Activated CD8-positive, alpha-beta memory T cell treated with anti-CD3 and anti-CD28 coated beads, Interleukin-2, amount 50 U/mL, for 4 hours (primary cell): ENCODE data around the gene CCDC18.
"Not testable (repeated sequence)": the region's sequence is repeated elsewhere in the genome, so short reads cannot be mapped to it uniquely, and the experiment has no call there.

Experiments
- DNase-seq: peaks from one replicate; pipeline ENCODE4 v3.0.0-alpha.2; 2020

CCDC18 gene, protein sequence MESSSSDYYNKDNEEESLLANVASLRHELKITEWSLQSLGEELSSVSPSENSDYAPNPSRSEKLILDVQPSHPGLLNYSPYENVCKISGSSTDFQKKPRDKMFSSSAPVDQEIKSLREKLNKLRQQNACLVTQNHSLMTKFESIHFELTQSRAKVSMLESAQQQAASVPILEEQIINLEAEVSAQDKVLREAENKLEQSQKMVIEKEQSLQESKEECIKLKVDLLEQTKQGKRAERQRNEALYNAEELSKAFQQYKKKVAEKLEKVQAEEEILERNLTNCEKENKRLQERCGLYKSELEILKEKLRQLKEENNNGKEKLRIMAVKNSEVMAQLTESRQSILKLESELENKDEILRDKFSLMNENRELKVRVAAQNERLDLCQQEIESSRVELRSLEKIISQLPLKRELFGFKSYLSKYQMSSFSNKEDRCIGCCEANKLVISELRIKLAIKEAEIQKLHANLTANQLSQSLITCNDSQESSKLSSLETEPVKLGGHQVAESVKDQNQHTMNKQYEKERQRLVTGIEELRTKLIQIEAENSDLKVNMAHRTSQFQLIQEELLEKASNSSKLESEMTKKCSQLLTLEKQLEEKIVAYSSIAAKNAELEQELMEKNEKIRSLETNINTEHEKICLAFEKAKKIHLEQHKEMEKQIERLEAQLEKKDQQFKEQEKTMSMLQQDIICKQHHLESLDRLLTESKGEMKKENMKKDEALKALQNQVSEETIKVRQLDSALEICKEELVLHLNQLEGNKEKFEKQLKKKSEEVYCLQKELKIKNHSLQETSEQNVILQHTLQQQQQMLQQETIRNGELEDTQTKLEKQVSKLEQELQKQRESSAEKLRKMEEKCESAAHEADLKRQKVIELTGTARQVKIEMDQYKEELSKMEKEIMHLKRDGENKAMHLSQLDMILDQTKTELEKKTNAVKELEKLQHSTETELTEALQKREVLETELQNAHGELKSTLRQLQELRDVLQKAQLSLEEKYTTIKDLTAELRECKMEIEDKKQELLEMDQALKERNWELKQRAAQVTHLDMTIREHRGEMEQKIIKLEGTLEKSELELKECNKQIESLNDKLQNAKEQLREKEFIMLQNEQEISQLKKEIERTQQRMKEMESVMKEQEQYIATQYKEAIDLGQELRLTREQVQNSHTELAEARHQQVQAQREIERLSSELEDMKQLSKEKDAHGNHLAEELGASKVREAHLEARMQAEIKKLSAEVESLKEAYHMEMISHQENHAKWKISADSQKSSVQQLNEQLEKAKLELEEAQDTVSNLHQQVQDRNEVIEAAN (N-terminal part only)

GRCh38 chr1:93180723-93181613 is at the start of gene CCDC18:
Gene CCDC18 (plus strand): TSS chr1:93180724. CDS start chr1:93183362, 2,638 bp downstream.
- peak; percentile 50 for DNase-seq

DNA sequence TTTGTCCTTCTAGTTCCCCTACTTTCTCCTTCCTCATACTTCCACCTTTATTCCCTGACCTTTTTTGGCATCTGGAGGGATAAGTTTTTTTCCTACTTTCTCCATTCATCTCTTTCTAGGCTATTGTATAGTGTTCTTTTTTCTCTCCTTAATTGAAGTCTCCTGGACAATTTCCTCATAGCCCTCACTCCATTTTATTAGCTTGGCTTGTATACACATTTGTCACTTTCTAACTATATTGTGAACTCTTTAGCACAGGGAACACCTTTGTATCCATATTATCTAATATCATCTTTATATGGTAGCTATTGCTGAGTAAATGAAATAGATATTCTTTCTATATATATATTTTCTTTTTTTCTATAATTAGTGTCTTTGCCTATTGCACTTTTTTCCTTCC is 47.9 kb upstream of the CCDC18 start:
- no peak for DNase-seq

DNA sequence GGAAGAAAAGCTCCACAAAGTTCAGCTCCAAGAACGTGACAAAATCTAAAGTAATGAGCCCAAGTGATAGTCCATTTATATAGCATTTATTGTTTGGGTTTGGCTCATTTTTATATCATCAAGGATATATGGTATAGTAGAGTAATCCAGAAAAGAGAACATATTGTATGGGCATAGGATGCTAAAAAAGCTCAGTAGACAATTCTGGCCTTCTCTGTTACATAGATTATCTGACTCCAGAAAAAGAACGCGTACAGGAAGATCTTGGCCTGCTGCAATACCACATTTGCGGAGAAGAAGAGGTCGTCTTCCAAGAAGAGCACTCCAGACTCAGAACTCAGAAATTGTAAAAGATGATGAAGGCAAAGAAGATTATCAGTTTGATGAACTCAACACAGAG is 44.1 kb upstream of the CCDC18 start:
- DNase-seq: no peak

DNA sequence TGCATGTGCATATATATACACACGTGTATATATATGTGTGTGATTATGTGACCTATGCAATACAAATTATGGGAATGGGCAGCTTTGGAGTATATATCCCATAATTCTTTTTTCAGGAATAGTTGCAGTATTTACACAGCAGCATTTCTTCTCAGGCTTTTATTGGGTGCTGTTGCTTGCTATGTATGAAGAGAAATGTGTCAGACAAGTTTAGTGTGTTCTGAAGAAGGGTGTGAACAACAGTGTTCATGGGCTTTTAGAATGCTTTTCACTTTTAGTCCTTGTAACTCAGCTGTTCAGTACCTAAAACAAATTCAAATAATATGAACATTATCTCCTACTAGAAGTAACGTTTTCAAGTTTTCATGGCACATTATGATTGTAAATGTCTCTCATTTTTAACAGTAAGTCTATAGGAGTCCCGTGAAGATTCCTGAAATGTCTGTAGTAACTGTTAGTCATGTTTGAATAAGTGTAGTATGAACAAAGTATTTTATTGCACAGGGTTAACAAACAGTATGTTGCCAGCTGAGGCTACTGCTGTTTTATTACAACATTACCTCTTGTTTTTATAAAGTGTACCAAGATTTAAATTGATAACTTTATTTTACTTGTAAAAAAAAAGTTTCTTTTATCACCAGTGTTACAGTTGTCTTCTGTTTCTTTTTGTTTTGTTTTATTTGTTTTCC is 42.8 kb upstream of the CCDC18 start:
- DNase-seq: no peak

DNA sequence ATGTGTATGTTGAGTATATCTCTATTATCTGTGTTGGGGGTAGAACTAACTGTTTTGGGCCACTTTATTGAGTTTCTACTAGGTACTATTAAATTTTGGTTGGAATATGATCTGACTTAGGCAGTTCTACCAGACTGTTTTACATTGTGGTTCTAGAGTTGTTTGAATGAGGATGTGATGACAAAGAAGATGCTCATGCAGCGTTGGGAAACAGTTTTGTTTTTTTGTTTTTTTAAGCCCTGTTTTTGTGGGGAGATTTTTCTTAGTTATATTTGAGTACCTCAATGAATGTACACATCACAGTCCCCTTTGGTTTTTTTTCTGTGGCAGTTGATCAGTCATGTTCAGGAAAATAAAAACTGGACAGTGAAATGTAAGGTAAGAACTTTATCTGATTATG is 40.4 kb upstream of the CCDC18 start:
- DNase-seq: no peak

GRCh38 chr1:93142161-93142560 is 38.4 kb upstream of the CCDC18 start:
- DNase-seq: no peak

DNA sequence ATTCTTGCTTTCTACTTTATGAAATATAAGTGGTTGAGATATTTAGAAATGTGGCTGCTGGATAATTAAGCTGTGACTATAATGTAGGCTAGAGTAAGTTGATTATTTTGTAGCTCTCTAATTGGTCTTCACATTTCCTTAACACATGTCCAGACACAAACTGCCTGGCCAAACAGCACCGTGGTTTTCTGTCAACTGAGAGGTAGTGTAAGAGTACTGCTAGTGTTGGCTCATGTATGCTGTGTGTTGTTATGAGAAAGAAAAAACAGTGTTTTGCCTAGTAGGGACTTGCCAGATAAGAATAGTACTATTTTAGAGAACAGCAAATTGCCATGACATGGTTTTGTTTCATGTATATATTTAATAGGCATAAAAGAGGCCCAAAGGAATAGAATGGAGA is 37.4 kb upstream of the CCDC18 start:
- no peak for DNase-seq

GRCh38 chr1:93143769-93144168 is 36.8 kb upstream of the CCDC18 start:
- no peak for DNase-seq

DNA sequence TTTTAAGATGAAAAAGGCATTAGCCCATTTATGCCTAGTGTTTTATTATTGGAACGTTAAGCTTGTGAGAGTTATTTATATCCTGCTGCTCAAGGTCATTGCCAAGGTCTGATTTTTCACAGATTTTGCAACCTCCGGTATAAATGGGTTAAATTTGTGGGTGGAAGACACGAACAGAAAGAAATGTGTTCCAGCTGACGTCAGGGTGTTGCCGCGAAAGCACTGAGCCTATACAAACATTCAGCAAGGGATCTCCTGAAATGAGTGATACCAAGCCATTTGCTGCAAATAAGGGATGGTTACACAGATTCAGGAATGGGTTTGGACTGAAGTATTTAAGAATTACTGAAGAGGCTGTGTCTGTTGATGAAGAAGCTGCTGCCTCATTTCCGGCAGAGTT is 32.5 kb upstream of the CCDC18 start:
- DNase-seq: no peak

GRCh38 chr1:93150729-93151128 is 29.8 kb upstream of the CCDC18 start:
- no peak for DNase-seq

GRCh38 chr1:93151474-93151873 is 29.1 kb upstream of the CCDC18 start:
- no peak for DNase-seq

DNA sequence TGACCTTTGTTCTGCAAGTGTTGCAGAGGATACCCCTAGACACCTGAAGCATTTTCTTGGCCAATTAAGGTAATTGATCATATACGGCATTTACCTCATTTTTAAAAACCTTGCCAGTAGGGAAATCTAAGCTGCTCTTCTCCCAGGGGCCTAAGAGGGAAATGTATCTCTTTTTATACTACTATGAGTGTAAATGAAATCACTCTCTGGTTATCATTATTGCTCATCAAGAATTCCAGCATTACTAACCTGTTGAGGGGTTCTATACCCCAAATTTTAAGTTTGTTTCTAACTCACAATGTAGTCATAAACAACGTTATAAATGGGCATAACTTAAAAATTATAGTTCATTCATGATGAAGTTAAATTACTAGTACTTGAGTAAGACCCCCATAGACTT is 27.7 kb upstream of the CCDC18 start:
- DNase-seq: no peak

DNA sequence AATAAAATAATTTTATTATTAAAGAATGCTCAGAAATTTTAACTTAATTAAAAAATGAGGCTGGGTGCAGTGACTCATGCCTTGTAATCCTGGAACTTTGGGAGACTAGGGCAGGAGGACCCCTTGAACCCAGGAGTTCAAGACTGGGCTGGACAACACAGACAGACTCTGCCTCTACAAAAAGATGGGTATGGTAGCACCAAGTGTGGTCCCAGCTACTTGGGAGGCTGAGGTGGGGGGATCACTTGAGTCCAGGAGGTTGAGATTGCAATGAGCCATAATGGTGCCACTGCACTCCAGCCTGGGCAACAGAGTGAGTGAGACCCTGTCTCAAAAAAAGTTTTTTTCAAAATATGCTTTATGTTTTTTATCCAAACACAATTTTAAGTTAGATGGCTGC is 25.6 kb upstream of the CCDC18 start:
- no peak for DNase-seq

- no peak for DNase-seq
These were observed 25.2 kb upstream of the CCDC18 start for GRCh38 chr1:93155335-93155734.

DNA sequence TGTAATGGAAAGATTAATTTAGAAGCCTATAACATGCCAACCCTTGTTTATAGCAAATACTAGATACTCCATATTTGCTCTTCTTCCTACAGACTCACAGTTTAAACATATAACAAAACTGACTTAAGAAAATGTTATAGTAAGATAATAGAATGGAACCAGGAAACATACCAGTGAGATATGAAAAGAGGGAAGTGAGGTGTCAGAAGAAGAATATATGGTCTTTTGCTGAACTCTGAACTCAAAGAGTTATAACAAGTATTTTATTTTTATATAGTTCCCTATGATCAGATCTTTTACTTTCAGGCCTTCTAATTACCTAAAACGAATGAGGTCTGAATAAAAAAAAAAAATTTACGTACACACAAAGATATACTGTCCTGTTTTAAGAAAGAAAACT is 21.2 kb upstream of the CCDC18 start:
- DNase-seq: no peak

GRCh38 chr1:93163314-93163713 is 17.2 kb upstream of the CCDC18 start:
- DNase-seq: not testable (repeated sequence)

DNA sequence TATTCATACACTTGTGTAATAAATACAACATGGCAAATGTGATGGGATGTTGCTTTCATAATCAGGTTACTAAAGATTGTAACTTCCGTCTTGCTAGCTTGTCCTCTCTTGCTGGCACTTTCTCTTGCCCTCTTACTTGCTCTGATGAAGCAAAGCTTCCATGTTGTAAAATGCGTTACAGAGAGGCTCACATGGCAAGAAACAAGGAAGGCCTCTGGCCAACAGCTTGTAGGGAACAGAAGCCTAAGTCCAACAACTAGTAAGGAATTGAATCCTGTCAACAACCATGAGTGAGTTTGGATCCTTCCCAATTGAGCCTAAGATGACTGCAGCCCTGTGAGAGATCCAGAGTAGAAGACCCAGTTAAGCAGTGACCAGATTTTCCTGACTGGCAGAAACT is 15.7 kb upstream of the CCDC18 start:
- DNase-seq: no peak

DNA sequence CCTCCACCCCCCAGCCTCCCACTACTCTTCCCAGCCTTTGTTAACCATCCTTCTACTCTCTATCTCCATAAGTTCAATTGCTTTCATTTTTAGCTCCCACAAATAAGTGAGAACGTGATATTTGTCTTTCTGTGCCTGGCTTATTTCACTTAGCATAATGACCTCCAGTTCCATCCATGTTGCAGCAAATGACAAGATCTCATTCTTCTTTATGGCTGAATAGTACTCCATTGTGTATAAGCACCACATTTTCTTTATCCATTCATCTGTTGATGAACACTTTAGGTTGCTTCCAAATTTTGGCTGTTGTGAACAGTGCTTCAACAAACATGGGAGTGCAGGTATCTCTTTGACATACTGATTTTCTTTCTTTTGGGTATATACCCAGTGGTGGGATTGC is 14.6 kb upstream of the CCDC18 start:
- not testable (repeated sequence) for DNase-seq

GRCh38 chr1:93167006-93167405 is 13.5 kb upstream of the CCDC18 start:
- no peak for DNase-seq

DNA sequence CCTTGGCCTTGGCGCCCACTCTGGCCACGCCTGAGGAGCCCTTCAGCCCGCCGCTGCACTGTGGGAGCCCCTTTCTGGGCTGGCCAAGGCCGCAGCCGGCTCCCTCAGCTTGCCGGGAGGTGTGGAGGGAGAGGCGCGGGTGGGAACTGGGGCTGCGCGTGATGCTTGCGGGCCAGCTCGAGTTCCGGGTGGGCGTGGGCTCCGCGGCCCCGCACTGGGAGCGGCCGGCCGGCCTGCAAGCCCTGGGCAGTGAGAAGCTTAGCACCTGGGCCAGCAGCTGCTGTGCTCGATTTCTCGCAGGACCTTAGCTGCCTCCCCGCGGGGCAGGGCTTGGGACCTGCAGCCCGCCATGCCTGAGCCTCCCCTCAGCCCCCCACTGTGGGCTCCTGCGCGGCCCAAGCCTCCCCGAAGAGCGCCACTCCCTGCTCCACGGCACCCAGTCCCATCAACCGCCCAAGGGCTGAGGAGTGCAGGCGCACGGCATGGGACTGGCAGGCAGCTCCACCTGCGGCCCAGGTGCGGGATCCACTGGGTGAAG is 10.3 kb upstream of the CCDC18 start:
- DNase-seq: not testable (repeated sequence)

- no peak for DNase-seq
These were observed 8.9 kb upstream of the CCDC18 start for GRCh38 chr1:93171549-93172034.
